GM18517 (cell line): ENCODE results near the gene RCOR1.

Experiments
- ATAC-seq: cut with Tn5 transposase; IDR thresholded peaks from one replicate; pipeline ENCODE4 v1.9.1; 2021; ENCODE audit warnings: mild to moderate bottlenecking, moderate library complexity; ENCODE audit not compliant: unreplicated experiment

RCOR1 gene

GRCh38 chr14:102668291-102668873, 75.9 kb downstream of the RCOR1 start:
- ATAC-seq: no peak

DNA sequence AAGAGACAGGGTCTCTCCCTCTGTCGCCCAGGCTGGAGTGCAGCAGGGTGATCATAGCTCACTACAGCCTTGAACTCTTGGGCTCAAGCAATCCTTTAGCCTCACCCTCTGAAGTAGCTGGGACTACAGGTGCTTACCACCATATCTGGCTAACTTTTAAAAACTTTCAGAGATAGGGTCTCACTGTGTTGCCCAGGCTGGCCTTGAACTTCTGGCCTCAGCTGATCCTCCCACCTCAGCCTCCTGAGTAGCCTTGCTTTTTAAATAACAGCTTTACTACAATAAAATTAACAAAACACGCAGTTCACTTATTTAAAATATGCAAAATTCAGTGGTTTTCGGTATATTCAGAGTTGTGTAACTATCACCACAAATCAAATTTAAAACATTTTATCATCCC, 79.0 kb downstream of the RCOR1 start:
- no peak for ATAC-seq

DNA sequence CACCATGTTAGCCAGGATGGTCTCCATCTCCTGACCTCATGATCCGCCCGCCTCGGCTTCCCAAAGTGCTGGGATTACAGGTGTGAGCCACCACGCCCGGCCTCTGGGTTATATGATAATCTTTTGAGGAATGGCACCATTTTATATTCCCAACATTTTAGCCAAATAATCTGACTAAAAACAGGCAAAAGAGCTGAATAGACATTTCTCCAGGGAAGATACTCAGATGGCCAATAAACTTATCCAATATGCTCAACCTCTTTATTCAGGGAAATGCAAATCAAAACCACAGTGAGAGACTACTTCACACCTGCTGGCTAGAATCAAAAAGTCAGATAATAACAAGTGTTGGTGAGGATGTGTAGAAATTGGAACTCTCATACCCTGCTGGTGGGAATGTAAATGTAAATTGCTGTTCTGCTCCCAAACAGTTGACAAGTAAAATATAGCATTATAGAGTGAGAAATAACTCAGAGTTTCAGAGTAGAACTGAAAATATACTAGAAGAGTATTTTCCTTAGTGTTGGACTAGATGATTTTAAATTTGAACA, 80.0 kb downstream of the RCOR1 start:
- no peak for ATAC-seq

DNA sequence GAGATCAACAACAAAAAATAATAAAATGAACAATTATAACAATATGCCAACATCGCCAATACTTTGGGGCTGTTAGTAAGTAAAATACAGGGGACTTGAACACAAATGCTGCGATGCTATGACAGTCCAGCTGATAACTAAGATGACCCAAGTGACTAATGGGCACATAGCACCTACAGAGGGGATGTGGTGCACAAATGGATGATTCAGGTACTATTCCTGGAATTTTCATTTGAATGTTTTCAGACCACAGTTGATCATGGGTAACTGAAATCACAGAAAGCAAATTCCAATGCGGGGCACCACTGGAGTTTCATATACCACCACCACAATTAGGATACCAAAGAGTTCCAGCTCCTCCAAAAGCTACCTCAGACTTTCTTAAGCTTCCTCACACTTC, 82.9 kb downstream of the RCOR1 start:
- ATAC-seq: no peak

DNA sequence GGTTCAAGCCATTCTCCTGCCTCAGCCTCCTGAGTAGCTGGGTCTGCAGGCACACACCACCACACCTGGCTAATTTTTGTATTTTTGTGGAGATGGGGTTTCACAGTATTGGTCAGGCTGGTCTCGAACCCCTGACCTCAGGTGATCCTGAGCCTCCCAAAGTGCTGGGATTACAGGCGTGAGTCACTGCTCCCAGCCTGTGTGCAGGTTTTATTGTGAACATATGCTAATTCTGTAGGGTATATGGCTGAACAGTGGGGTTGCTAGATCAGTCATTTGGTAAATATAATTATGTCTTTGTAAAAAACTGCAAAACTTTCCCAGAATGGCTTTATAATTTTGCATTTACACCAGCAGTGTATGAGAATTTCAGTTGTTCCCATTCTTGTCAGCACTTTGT, 85.9 kb downstream of the RCOR1 start:
- ATAC-seq: no peak

DNA sequence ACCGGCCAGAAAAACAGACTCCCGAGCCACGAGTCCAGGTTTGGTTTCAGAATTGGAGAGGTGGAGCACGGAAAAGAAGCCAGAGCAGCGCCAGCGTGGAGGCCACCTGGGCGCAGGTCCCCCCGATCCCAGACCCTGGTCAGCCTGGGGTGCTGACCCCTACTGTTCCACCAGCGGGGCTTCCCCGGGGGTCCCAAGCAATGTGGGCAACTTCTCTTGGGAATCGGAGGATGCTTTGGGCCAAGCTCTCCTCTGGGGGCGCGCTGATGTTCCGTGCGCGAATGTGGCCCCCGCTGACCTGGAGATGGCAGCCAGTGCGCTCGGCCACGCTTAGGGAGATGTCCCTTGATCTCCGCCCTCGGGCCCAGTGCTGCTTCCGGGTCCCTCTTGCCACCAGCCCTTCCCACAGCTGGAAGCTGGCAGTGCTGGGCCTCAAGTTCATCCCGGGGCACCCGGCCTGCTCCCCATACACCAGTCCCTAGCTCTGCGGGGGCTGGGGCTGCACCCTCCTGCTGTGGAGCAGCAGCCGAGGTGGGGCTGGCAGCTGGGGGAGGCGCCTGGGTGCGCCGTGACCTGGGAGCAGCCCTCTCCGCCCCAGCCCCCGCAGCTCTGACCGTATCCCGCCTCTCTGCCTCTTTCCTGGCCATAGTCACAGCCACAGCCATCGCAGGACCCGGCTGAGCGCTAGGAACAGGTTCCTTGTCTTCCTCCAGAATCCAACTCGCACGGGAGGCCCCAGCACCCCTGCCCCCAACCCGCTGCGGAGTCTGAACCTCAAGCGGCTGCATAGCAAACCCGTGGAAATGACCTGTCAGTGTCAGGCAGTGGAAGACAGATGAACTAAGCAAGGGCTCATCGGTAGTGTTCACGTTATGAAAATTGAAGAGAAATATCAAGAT, 91.2 kb downstream of the RCOR1 start:
- ATAC-seq: no peak

DNA sequence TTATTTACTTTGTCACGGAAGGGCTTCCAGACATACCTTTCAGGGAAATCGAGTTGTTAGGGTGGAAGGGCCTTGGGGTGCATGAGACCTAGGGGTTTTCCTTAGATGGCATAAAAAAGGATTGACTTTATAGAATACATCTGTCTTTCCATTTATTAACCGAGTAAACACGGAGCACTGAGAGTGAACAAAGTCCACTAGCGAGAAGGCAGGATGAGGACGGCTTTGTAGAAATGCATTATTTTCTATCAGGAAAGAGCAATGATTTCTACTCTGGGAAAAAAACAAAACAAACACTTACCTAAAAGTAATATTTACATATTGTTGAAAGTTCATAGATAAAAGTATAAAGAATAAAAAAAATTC, 91.8 kb downstream of the RCOR1 start:
- ATAC-seq: no peak

DNA sequence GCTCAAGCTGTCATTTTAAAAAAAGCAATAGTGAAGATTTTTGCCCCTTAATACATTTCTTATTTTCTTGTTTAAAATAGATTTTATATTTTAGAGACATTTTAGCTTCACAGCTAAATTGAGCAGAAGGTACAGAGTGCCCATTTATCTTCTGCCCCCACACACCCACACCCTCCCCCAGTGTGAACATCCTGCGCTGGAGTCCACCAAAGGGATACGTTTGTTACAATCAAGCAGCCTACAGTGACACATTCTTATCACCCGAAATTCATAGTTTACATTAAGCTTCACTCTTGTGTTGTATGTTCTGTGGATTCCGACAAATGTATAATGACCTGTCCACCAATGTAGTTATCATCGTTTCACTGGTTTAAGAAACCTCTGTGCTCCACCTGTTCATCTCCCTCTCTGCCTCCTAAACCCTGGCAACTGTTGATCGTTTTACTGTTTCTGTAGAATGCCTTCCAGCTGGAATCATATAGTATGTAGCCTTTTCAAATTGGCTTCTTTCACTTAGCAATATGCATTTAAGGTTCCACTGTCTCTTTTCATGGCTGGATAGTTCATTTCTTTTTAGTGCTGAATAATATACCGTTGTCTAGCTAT, 93.8 kb downstream of the RCOR1 start:
- ATAC-seq: no peak

- no peak for ATAC-seq
These were observed 95.8 kb downstream of the RCOR1 start for GRCh38 chr14:102688290-102688689.

GRCh38 chr14:102690509-102691286, 98.2 kb downstream of the RCOR1 start:
- ATAC-seq: no peak

DNA sequence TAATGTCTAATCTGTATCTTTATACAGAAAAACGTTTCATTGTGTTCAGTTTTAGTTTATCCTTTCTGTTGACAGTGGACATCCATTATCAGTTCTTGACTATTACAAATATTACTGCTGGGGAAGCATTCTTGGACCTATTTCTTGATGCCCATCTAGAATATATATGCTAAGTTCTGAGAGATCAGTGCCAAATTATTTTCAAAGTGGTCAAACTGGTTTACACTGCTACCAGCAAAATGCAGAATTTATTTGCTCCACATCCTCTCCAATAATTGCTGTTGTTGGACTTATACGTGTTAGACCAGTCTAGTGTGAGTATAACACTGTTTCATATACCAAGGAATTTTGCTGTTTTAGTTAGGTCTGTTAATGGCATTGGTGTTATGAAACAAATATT, 99.3 kb downstream of the RCOR1 start:
- ATAC-seq: no peak

- ATAC-seq: no peak
These were observed 99.9 kb downstream of the RCOR1 start for GRCh38 chr14:102692334-102692733.

DNA sequence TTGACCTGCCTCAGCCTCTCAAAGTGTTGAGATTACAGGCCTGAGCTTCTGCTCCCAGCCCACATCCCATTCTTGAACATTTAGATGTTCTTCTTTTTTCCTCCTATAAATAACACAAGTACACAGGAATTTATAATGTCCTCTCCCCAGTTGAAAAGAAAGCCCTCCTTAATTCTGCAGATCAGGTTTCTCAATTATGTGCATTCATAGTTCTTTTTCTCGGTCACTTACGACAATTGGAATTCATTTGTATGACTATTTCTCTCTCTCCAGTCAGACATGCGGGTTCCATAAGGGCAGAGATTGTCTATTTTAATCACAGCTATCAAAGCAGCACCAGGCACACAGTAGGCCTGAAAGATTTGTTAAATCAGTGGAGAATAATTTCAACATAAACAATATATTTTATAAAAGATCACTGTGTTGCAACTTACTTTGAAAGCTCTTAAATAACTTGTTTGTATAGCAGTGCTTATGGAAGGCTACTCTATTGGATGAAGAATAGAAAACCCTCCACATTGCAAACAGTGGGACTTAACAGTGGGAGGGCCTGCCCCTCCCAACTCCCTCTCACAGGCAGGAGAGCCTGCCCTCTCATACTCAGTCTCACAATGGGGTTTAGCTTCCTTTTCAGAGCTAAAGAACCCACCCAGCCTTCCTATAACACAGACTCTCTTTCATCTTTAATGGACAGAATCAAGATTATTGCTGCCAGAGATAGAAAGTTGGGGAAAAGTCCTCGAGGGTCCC, 100.7 kb downstream of the RCOR1 start:
- no peak for ATAC-seq

GRCh38 chr14:102694530-102695166, 102.2 kb downstream of the RCOR1 start:
- no peak for ATAC-seq

- ATAC-seq: no peak
These were observed 102.7 kb downstream of the RCOR1 start for GRCh38 chr14:102695167-102695555.

- ATAC-seq: no peak
These were observed 103.9 kb downstream of the RCOR1 start for GRCh38 chr14:102696332-102696731.

DNA sequence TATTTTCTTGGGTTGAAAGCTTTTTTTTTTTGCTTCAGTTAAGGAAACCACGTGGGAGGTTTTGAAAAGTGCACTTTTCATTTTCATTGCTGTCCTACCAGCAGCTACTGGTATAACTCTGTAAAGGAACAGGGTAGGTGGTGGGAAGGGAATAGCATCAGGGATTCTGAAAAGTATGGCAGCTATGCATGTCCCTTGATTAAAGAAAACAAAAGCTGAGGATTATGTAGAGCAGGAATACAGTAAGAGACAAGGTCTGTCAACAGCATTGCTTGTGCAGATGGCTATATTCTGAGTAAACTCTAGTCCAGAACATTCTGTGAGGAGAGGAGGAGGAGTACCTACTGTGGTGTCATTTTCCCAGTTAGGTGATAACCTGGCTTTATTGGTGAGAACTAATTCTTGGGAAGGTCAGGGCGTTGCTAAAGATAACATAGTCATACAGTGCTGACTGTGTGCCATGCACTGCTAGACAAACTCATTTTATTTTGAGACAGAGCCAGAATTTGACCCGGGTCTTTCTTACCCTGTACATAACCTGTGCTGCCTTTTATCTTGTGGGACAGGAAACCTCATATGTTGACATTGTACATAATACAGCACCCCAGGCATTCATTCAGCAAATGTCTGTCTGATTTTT, 104.5 kb downstream of the RCOR1 start:
- ATAC-seq: no peak

DNA sequence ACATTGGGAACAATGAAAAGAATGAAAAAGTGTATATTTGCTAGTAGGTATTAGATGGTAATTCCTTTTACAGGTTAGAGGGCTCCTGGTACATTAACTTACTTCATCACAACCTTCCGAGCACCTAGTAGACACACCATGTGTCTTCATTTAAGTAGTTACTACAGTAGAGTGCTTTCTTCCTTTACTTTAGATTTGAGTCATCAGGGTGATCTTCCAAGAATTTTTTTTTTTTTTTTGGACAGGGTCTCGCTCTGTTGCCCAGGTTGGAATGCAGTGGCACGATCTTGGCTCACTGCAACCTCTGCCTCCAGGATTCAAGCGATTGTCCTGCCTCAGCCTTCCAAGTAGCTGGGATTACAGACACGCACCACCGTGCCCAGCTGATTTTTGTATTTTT, 105.1 kb downstream of the RCOR1 start:
- no peak for ATAC-seq

DNA sequence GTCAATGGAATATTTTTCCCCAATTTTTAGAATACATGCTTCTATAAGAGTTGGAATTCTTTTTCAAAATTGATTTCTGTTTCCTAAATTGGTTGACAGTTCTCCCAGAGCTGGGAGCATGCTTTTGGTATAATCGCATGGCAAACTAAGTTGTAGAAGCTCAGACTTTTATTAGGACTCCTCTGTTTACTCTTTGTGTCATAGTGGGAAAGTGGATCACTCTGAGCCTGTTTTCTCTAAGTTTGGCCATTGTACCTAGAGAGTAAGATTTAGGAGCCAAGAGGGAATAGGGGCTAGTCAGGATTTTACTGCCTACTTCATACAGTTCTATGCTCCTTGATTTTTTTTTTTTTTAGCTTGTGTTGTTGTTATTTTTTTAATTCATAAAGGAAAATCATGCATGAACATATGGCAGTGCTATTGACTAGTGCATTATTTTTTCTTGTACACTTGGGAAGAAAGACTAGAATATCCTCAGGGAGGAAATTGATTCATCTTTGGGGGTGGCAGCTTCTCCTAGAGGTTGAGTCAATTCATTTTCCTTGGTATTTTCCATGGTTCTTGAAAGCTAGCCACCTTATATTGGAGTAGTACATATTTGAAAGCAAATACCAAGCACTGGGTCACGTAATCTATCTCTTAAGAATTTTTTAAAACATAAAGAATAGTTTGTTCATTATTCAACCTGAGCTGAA, 107.1 kb downstream of the RCOR1 start:
- no peak for ATAC-seq
